ENCODE results near the gene RPH3AL. TPM values are rescaled to one million over a fixed set of nuclear protein-coding genes. Genes with fewer than 3 reads are reported as not detected.

RPH3AL gene
- total RNA-seq, 2 experiments from 2014 or later, result 2.4 to 2.8 TPM

GRCh38 chr17:311119-311782, 41.4 kb downstream of the RPH3AL start:
- no peak for DNase-seq
- intact Hi-C loops (cut with DNase I, micrococcal nuclease), result no loop called here
- no peaks in the 10 kb centered on the region for H3K9me3 Mint-ChIP-seq
- Histone ChIP-seq H3K27ac (ENCODE audit: low read depth in 1 of 2, low read length in 2 of 2) (no peak overlapping the region), H3K9me3 (ENCODE audit: control insufficient read depth in 1 of 2, insufficient read depth in 1 of 2, low read length in 2 of 2) (no peaks in the 10 kb centered on the region), H3K4me1 (ENCODE audit: insufficient read depth, low read length) (no peaks in the 10 kb centered on the region), H3K36me3 (ENCODE audit: insufficient read depth, low read length) (no peaks in the 10 kb centered on the region), H3K4me3 (ENCODE audit: low read length) (no peak overlapping the region), H3K27me3 (ENCODE audit: control insufficient read depth in 1 of 2, insufficient read depth in 2 of 2, low read length in 2 of 2) (no peaks in the 10 kb centered on the region)
- no peak overlapping the region for H3K4me3 Mint-ChIP-seq
- no peaks in the 10 kb centered on the region for H3K4me1 Mint-ChIP-seq (ENCODE audit: low read depth)
- H3K36me3 Mint-ChIP-seq (ENCODE audit: low read depth), result no peaks in the 10 kb centered on the region
- ChIA-PET CTCF (no interaction called here), POLR2A (no interaction called here)
- ATAC-seq (ENCODE audit: poor library complexity), result no peak
- no peak for TF ChIP-seq CTCF (IDR thresholded peaks at IDR 0.05)
- H3K27me3 Mint-ChIP-seq, result no peaks in the 10 kb centered on the region
- no peak overlapping the region for H3K27ac Mint-ChIP-seq

- Histone ChIP-seq H3K27ac (ENCODE audit: low read depth in 1 of 2, low read length in 2 of 2) (no peak overlapping the region), H3K27me3 (ENCODE audit: control insufficient read depth in 1 of 2, insufficient read depth in 2 of 2, low read length in 2 of 2) (no peaks in the 10 kb centered on the region), H3K4me1 (ENCODE audit: insufficient read depth, low read length) (no peaks in the 10 kb centered on the region), H3K4me3 (ENCODE audit: low read length) (no peak overlapping the region), H3K9me3 (ENCODE audit: control insufficient read depth in 1 of 2, insufficient read depth in 1 of 2, low read length in 2 of 2) (no peaks in the 10 kb centered on the region), H3K36me3 (ENCODE audit: insufficient read depth, low read length) (no peaks in the 10 kb centered on the region)
- Mint-ChIP-seq H3K27ac (no peak overlapping the region), H3K4me3 (no peak overlapping the region), H3K36me3 (ENCODE audit: low read depth) (no peaks in the 10 kb centered on the region), H3K9me3 (no peaks in the 10 kb centered on the region), H3K4me1 (ENCODE audit: low read depth) (no peaks in the 10 kb centered on the region), H3K27me3 (no peaks in the 10 kb centered on the region)
- DNase-seq (no peak), ATAC-seq (ENCODE audit: poor library complexity) (no peak)
- CTCF ChIA-PET, result no interaction called here
- intact Hi-C loops (cut with DNase I, micrococcal nuclease), result no loop called here
- POLR2A ChIA-PET, result no interaction called here
- TF ChIP-seq CTCF (IDR thresholded peaks at IDR 0.05), result no peak
These were observed 42.2 kb downstream of the RPH3AL start for GRCh38 chr17:310111-311010.

GRCh38 chr17:309361-309888, 43.2 kb downstream of the RPH3AL start:
- Histone ChIP-seq H3K36me3 (ENCODE audit: insufficient read depth, low read length) (no peaks in the 10 kb centered on the region), H3K27ac (ENCODE audit: low read depth in 1 of 2, low read length in 2 of 2) (no peak overlapping the region), H3K4me3 (ENCODE audit: low read length) (no peak overlapping the region), H3K27me3 (ENCODE audit: control insufficient read depth in 1 of 2, insufficient read depth in 2 of 2, low read length in 2 of 2) (no peaks in the 10 kb centered on the region), H3K9me3 (ENCODE audit: control insufficient read depth in 1 of 2, insufficient read depth in 1 of 2, low read length in 2 of 2) (no peaks in the 10 kb centered on the region), H3K4me1 (ENCODE audit: insufficient read depth, low read length) (no peaks in the 10 kb centered on the region)
- no peaks in the 10 kb centered on the region for H3K4me1 Mint-ChIP-seq (ENCODE audit: low read depth)
- H3K9me3 Mint-ChIP-seq, result no peaks in the 10 kb centered on the region
- ATAC-seq (ENCODE audit: poor library complexity), result peak; percentile 45
- H3K27me3 Mint-ChIP-seq, result no peaks in the 10 kb centered on the region
- no peak overlapping the region for H3K27ac Mint-ChIP-seq
- no peak overlapping the region for H3K4me3 Mint-ChIP-seq
- POLR2A ChIA-PET, result no interaction called here
- H3K36me3 Mint-ChIP-seq (ENCODE audit: low read depth), result no peaks in the 10 kb centered on the region
- CTCF ChIA-PET, result no interaction called here
- intact Hi-C loops (cut with DNase I, micrococcal nuclease), result no loop called here
- DNase-seq, result peak in 3 of 14 experiments; percentile 8 to 65 (median 57)
- no peak for TF ChIP-seq CTCF (IDR thresholded peaks at IDR 0.05)
